ENCODE measurements around the gene SLC17A4.

Gene SLC17A4

GRCh38 chr6:25829375-25829774 lies 74.8 kb downstream of the SLC17A4 start:
- no peak for DNase-seq

- no peak for DNase-seq
These were observed 75.9 kb downstream of the SLC17A4 start for GRCh38 chr6:25830458-25830857.

Measured in stimulated activated CD4-positive, alpha-beta T cell treated with anti-CD3 and anti-CD28 coated beads, Interleukin-4, amount 100 ng/mL, for 24 hours (primary cell).